ENCODE data around the gene KIF26B.

- TF ChIP-seq ATF3 (IDR thresholded peaks at IDR 0.05; ENCODE audit: borderline replicate concordance, extremely low read depth, low read depth, low read length) (no peak), IRF3 (IDR thresholded peaks at IDR 0.05) (no peak), ATF7 (IDR thresholded peaks at IDR 0.05; ENCODE audit: low read depth) (no peak), CHD2 (IDR thresholded peaks at IDR 0.05; ENCODE audit: borderline replicate concordance, low read depth, low read length) (no peak), POLR2A (IDR thresholded peaks at IDR 0.05; ENCODE audit: low read depth, low read length) (no peak), NRF1 (conservative IDR thresholded peaks at IDR 0.05; ENCODE audit: low read depth, low read length) (no peak), CEBPZ (IDR thresholded peaks at IDR 0.05; ENCODE audit: low read depth, low read length) (no peak), CTCF (IDR thresholded peaks at IDR 0.05 in 2 of 3, conservative IDR thresholded peaks at IDR 0.05 in 1 of 3; ENCODE audit: control insufficient read depth in 2 of 3, extremely low read depth in 1 of 3, insufficient read depth in 1 of 3, low read depth in 3 of 3, low read length in 3 of 3) (no peak), RELB (IDR thresholded peaks at IDR 0.05; ENCODE audit: low read depth) (no peak)
Measured at GRCh38 chr1:245651093-245651492, 496.3 kb downstream of the KIF26B start.
